Fibroblast of pulmonary artery (primary cell): Measurements from ENCODE around the gene ZNF444.
A peak's percentile ranks its signal among the peaks of the same experiment; 100 is the strongest.

Experiments used
- DNase-seq: peaks from one replicate; pipeline ENCODE4 v3.0.0-alpha.2; 2010; ENCODE audit warnings: low read depth
- H3K4me3 ChIP-seq: replicated peaks from 2 replicates; pipeline ENCODE4 v1.5.1; 2011; ENCODE audit warnings: low read depth, mild to moderate bottlenecking, control low read depth, low read length, moderate library complexity
- CTCF ChIP-seq: IDR thresholded peaks from 2 replicates; pipeline ENCODE4 v1.5.1; 2011; ENCODE audit warnings: mild to moderate bottlenecking, control low read depth, low read length, inconsistent platforms; ENCODE audit errors: missing control alignments

The ZNF444 gene

GRCh38 chr19:56153507-56153906 is 12.4 kb downstream of the ZNF444 start:
- no peak overlapping the region for H3K4me3 ChIP-seq
- no peak for DNase-seq
- TF ChIP-seq CTCF = no peak

- H3K4me3 ChIP-seq = no peak overlapping the region
- peak; percentile 39 for TF ChIP-seq CTCF
- no peak for DNase-seq
Observed at GRCh38 chr19:56155124-56155687, 14.1 kb downstream of the ZNF444 start.

GRCh38 chr19:56156768-56157167 is 15.7 kb downstream of the ZNF444 start:
- DNase-seq = no peak
- no peak for TF ChIP-seq CTCF
- no peak overlapping the region for H3K4me3 ChIP-seq

- DNase-seq = no peak
- no peak overlapping the region for H3K4me3 ChIP-seq
- TF ChIP-seq CTCF = no peak
Observed at GRCh38 chr19:56158170-56158757, 17.2 kb downstream of the ZNF444 start.

- no peak for DNase-seq
- no peak for TF ChIP-seq CTCF
- no peak overlapping the region for H3K4me3 ChIP-seq
Observed at GRCh38 chr19:56159009-56159559, 18.0 kb downstream of the ZNF444 start.

- no peak for DNase-seq
- no peak overlapping the region for H3K4me3 ChIP-seq
- TF ChIP-seq CTCF = no peak
Observed at GRCh38 chr19:56159622-56160271, 18.7 kb downstream of the ZNF444 start.
